HT-29 (cell line): ENCODE results near the gene PACRG. TPM values are rescaled to one million over a fixed set of nuclear protein-coding genes. Genes with fewer than 3 reads are reported as not detected.

ENCODE experiments used
- DNase-seq: peaks from one replicate; pipeline ENCODE4 v3.0.0-alpha.2; 2015; ENCODE audit warnings: low spot score
- total RNA-seq: library from RNA; depleted of rRNA; stranded (reverse); fragments of >200 nt; shearing (Covaris generic); gene quantifications from 2 replicates; pipeline ENCODE4 v1.2.3, GENCODE V29; 2014

The PACRG gene
- total RNA-seq, 1 experiment from 2014 or later: 0.81 TPM

DNA sequence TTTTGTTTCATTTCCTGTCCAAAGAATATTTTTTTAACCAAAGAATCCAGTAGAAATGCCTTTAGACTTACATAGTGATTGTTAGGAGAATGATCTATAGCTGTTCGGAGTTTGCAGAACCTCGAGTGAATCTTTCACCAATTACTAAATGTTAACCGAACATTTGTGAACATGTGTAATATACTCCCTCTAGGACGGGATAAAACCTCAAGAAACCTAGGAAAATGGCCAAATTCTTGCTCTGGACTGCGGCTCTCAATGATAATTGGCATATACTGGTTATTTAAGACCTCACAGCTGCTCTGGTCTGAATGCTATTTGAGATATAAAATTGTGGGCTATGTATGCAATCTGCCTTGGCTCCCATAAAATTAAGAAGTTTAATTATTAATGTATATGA lies 137.1 kb downstream of the PACRG start:
- no peak for DNase-seq

GRCh38 chr6:162866656-162867055 lies 138.9 kb downstream of the PACRG start:
- no peak for DNase-seq

- DNase-seq: no peak
Observed at GRCh38 chr6:162868397-162868796, 140.6 kb downstream of the PACRG start.

DNA sequence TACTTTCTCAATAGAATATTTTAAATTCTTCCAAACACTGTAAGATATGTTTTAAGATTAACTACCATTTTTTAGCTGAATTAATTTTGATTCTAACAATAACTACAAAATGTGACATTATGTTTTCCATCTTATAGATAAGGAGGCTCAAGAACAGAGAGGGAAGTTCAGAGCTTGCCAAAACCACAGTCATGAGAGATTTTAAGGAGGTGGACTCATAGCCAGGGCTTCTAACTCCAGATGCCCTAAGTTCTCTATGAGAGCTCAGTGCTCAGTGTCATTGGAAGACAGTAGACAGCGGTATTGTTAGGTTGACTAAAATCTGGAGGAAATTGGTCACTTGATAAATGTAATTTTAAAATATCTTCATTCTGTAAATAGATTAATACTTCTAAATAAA lies 144.2 kb downstream of the PACRG start:
- DNase-seq: no peak

DNA sequence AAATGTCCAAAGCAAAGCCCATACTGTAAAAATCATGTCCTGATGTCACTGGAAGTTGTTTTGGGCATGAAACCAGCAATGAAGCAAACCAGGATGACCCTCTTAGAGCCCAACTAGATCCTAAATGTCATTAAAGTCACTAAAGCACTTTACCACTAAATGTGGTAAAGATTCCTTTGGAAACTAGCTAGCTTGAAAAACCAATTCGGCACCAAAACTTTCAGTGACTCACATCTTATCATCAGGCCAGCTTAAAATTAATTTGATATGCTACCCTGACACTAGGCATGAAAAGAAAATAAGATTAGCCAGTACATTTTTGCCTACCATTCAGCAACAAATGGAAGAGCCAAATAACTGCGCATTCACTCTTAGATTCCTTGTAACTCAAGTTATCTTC lies 145.8 kb downstream of the PACRG start:
- no peak for DNase-seq

DNA sequence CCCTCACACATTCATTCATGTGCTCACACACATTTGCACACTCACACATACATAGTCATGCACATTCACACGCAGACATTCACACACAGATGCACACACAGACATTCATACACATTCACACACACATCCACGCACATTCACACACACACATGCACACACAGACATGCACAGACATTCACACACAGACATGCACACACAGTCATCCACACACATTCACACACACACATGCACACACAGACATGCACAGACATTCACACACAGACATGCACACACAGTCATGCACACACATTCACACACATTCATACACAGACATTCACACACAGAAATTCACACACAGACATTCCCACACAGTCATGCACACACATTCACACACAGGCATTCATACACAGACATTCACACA lies 147.3 kb downstream of the PACRG start:
- DNase-seq: no peak

- DNase-seq: no peak
Observed at GRCh38 chr6:162882801-162883481, 155.2 kb downstream of the PACRG start.

DNA sequence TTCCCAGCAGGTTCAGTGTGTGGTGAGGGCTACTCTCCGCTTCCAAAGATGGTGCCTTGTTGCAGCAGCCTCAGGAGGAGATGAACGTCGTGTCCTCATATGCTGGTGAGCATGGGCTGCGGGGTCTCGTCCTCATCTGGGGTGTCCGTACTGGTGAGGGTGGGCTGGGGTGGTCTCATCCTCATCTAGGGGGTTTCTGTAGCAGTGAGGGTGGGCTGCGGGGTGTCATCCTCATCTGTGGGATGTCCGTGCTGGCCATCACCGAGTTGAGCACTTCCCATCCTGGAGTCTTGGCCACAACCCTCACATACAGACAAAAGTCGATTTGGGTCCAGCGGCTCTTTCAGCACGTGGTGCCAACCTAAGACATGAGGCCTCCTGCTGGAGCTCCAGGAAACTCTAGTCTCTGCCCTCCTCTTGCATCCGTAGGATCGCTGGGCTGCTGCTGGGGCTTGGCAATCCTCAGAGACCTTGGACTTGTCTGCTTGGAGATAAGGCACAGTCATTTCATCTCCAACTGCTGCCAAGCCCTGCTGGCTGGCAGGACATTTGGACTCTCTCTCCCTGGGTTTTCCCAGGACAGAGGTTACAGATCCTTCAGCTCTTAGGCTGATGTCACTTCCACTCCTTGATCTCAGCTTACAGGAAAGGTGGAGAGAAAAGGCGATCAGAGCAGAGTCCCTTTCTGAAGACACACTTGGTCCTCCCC lies 160.4 kb downstream of the PACRG start:
- DNase-seq: no peak

GRCh38 chr6:162889303-162889702 lies 161.5 kb downstream of the PACRG start:
- DNase-seq: no peak

DNA sequence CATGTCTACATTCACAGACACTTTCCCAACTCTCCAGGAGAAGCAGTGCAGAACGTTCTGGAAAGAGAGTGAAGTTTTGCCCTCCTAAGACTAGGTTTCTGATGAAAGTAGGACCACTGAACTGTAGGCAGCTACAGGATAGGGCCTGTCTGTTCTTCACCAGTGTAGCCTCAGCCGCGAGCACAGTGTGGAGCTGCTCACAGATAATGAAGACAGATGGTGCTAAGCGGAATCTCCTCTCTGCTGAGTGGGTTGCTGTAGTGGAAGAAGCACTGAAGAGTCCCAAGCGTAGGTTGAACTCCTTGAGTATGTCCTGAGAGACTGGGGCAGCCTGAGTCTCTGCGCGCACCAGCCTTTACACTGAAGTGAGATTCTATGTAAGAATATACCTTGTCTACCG lies 170.2 kb downstream of the PACRG start:
- DNase-seq: no peak

- no peak for DNase-seq
Observed at GRCh38 chr6:162899148-162899547, 171.4 kb downstream of the PACRG start.

DNA sequence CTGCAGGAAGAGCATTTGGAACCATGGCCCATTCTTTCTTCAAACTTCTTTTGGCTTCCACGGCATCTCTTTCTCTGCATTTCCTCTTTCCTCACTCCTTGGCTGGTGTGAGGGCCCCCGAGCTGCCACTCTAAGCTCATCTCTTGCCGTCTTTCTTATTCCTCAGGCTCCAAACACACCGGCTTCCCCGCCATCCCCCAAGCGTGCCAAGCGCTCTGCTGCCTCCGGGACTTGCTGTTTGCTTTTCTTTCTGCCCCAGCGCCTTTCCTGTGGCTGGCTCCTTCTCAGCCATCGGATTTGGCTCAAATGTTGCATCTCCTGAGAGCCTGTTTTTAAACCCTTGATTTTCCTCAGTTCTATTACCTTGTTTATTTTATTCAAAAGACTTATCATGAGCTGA lies 172.7 kb downstream of the PACRG start:
- DNase-seq: no peak

DNA sequence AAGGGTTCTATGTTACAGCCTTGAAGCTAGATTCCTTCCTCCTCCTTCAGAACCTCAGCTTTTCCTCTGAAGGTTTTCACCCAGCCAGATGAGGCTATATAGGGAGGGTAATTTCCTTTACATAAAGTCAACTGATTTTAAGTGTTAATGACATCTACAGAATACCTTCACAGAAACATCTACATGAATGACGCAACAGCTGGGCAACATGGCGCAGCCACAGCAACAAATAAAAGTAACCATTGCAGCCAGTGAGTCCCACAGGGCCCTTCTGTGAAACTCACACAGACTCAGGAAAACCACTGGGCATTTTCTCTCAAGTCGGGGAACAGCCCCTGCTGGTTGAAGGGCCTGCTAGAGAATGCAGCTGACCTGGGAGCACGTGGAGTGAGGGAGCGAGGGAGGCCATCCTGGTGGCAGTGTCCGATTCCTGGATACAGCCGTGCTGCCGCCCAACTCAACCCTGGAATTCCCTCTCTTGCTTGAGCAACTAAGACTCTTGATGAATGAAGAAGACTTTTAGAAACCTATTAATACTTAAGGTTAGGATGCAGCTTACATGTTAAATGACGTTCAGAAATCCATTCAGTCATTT lies 176.4 kb downstream of the PACRG start:
- DNase-seq: no peak

GRCh38 chr6:162906479-162906878 lies 178.7 kb downstream of the PACRG start:
- DNase-seq: no peak

DNA sequence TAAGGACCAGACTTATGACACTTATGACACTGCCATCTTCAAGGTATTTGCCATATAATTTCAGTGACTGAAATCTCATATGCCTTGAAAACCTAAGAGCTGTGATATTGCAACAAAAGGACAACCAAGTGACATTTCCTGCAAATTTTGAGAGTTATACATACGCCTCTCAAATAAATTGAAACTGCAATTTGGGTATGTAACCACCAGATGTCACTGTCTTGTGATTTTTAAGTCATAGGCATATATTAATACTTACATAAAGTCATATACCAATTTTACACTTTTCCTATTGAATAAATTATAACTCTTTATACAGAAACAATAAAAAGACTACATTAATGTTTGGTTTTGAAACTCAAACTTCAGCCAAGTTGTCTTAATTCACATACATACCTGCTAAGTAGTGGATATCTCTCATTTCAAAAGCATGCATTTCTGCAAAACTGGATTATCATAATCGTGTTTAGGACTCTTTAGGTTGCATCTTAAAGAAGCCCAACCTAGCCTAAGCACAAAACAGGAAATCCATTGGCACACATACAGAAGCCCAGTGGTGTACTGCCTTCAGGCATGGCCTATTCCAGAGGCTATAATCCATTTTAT lies 180.2 kb downstream of the PACRG start:
- peak; percentile 54 for DNase-seq

DNA sequence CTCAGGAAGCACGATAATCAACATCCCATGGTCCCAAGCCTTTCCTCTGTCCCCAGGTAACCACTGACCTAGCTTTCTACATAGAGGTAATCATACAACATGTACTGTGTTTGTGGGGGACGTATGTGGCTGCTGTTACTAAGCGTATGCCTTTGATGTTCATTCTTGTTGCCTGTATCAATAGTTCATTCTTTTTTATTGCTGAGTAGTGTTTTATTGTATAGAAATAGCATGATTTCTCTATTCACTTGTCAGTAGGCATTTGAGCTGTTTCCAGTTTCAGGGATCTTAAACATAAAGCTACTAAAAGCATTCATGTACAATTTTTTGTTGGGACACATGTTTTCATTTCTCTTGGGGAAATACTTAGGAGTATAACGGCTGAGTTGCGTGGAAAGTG lies 185.4 kb downstream of the PACRG start:
- DNase-seq: no peak

DNA sequence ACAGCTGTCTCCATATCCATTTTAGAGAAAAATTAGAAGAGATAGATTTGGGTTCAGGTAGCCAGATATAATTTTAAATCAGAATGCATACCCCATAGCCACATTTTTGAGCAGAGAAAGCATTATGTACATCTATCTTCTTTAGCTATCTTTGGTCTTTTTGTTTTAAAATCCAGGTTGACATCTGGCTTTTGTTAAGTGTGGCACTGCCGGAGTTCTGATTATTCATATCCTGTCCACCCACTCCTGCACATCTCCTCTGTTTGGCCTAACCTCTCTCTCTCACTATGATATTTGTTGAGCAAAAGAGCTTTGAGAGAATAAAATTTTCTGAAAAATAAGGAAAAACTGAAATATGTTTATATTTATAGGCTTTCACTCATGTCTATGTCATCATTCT lies 189.7 kb downstream of the PACRG start:
- DNase-seq: no peak

- no peak for DNase-seq
Observed at GRCh38 chr6:162921062-162921461, 193.3 kb downstream of the PACRG start.

DNA sequence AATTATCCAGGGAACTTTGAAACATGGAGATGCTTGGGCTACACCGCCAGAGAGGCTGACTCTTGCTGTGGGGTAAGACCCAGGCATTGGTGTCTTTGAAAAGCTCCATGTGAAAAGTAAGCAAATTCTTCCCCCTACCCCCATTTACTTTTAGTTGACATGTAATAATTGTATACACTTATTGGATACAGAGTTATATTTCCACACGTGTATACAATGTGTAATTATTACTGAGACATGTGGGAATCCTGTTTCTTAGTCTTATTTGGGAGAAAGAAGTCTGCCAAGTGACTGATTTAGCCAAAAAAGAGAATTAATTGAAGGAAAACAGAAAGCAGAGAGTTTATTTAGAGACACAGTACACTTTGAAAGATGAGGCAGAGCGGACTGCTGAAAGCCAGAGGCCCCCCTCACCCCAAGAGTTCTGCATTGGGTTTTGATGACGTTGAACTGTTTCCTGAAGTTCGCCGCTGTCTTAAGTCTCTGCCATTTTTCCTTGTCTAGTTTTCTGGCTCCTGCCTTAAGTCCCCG lies 193.8 kb downstream of the PACRG start:
- DNase-seq: no peak

GRCh38 chr6:162922563-162923166 lies 194.9 kb downstream of the PACRG start:
- DNase-seq: no peak

DNA sequence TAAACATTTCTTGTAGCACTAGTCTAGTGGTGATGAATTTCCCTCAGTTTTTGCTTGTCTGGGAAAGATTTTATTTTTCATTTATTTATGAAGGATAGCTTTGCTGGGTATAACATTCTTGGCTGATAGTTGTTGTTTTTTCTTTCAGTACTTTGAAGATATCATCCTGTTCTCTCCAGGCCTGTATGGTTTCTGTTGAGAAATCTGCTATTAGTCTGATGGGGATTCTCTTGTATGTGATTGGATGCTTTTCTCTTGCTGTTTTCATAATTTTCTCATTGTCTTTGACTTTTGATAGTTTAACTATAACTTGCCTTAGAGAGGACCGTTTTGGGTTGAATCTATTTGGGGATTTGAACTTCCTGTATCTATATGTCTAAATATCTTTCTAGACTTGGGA lies 207.1 kb downstream of the PACRG start:
- no peak for DNase-seq

DNA sequence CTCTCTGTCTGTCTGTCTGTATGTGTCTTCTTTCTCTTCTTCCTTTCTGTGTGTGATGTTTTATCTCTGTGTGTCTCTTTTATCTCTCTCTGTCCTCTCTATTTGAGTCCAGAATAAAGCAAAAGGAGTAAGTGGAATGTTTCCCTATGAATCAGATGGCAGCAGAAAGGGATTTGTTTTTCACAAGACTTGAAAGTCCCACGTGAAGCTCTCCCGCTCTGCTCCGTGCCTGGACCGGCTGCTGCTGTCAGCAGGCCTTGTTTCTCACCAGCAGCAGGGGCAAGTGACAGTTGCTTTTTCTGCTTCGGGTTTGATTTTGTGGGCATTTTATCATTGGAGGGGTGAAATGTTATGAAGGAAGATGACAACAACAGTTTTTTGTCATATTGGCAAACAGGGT lies 212.7 kb downstream of the PACRG start:
- no peak for DNase-seq
